Measurements from ENCODE around the gene OPALIN.

OPALIN gene

DNA sequence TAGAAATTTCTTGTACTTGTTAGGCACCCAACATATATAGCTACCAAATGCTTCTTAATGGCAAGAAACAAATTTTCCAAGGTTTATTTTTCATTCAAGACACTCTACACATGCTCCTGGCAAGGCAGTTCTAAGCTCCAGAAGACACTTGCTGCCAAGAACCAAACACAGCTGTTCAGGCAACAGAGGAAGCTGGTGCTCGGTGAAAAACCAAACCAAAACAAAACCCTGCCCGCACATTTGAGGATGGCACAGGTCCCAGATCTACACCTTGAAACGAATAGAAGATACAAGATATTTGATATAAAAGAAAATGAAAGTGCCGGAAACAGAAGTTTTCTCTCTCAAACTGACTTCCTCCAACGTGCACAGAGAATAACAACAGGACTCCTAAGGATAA, 59.4 kb downstream of the OPALIN start:
- no peak for DNase-seq (ENCODE audit: low spot score)

DNA sequence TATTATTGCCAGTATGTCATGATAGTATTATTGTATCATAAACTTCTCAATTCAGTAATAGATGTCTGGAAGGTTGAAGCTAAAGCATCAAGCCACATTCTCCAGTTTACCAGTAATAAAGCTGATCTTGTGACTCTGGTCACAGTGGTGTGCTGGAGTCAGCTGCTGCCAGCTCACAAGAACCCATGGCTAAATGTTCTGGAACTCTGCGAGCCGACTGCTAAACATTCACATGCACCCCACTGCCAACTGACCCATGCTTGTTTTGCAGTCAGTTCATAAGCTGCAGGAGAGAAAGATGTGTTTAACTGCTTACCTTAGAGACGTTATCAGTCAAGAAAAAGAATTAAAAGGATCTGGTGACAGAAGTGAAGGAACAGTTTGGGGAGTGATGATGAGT, 60.4 kb downstream of the OPALIN start:
- DNase-seq (ENCODE audit: low spot score): no peak

DNA sequence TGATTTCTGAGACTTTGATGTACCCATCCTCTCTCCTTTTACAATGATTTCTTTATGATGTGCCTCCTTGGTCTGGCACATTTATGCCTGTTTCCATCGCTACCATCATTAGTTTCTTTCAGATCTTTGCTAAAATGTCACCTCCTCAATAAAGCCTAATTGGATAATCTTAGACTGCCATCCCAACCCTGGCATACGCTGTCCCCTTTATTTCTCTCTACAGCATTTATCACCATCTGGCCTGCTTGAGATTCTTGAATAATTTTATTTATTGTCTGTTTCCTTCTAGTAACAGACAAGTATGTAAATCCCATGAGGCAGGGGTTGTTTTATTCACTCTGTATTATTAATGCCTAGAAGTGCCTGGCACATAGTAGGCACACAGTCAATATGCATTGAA, 61.3 kb downstream of the OPALIN start:
- DNase-seq (ENCODE audit: low spot score): no peak

DNA sequence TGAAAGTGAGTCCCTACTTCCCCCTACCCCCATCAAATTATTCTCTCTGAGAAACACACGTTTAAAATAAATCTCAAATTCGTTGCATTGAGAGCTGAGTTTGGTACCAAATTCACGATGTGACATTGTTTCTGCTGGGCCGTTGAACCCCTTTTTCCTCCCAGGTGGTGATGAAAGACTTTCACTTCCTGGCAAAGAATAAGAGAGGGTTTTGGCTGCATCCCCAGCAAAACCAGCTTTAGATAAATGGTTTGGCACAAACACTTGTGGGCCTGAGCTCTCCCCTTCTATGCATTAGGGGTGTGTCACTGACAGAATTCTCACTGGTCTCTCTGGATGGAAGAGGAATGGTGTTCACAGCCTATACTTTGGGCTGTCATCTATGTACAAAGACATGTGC, 63.3 kb downstream of the OPALIN start:
- DNase-seq (ENCODE audit: low spot score): no peak
